Measurements from ENCODE around the gene FOXN3. TPM values are rescaled to one million over a fixed set of nuclear protein-coding genes. Genes with fewer than 3 reads are reported as not detected.

The FOXN3 gene
- total RNA-seq, 1 donor from 2014 or later = 106 TPM

GRCh38 chr14:89310211-89310610, 106.8 kb downstream of the FOXN3 start:
- DNase-seq (no peak), ATAC-seq (ENCODE audit: low read depth) (no peak)
- no peaks in the 10 kb centered on the region for H3K27me3 Mint-ChIP-seq
- TF ChIP-seq CTCF (IDR thresholded peaks at IDR 0.05) = no peak
- peak overlapping the region; percentile 86 for H3K27ac Mint-ChIP-seq
- no peaks in the 10 kb centered on the region for H3K9me3 Mint-ChIP-seq
- CTCF ChIA-PET = no interaction called here
- POLR2A ChIA-PET = no interaction called here
- H3K36me3 Mint-ChIP-seq (ENCODE audit: low read depth) = peaks cover 18% of the 10 kb centered on the region
- peaks cover 70% of the 10 kb centered on the region for H3K4me1 Mint-ChIP-seq
- intact Hi-C loops (cut with micrococcal nuclease) = no loop called here
- no peak overlapping the region for H3K4me3 Mint-ChIP-seq

GRCh38 chr14:89309670-89310177, 107.3 kb downstream of the FOXN3 start:
- DNase-seq (no peak), ATAC-seq (ENCODE audit: low read depth) (no peak)
- no peak for TF ChIP-seq CTCF (IDR thresholded peaks at IDR 0.05)
- Mint-ChIP-seq H3K4me3 (no peak overlapping the region), H3K36me3 (ENCODE audit: low read depth) (peaks cover 16% of the 10 kb centered on the region), H3K27me3 (no peaks in the 10 kb centered on the region), H3K9me3 (no peaks in the 10 kb centered on the region), H3K4me1 (peaks cover 70% of the 10 kb centered on the region), H3K27ac (peak overlapping the region; percentile 86)
- CTCF ChIA-PET = no interaction called here
- intact Hi-C loops (cut with micrococcal nuclease) = loop anchor here (5.0 to 10.0 kb wide), 3 partner anchors 413 to 945 kb away; partner anchors contain the start of genes PSMC1 and TTC8
- POLR2A ChIA-PET = no interaction called here

GRCh38 chr14:89308232-89308959, 108.6 kb downstream of the FOXN3 start:
- POLR2A ChIA-PET = interaction anchor here (0.5 to 1.9 kb wide), 9 partner anchors 9 to 131 kb away, joined by 3 to 12 read pairs (median 4); no protein-coding TSS in a partner anchor
- TF ChIP-seq CTCF (IDR thresholded peaks at IDR 0.05) = no peak
- intact Hi-C loops (cut with micrococcal nuclease) = loop anchor here (5.0 to 10.0 kb wide), 3 partner anchors 414 to 946 kb away; partner anchors contain the start of genes PSMC1 and TTC8
- peak overlapping the region; percentile 86 for H3K27ac Mint-ChIP-seq
- CTCF ChIA-PET = interaction anchor here (0.5 to 1.4 kb wide), 6 partner anchors 9 to 459 kb away, joined by 3 to 5 read pairs (median 4); no protein-coding TSS in a partner anchor
- peaks cover 11% of the 10 kb centered on the region for H3K36me3 Mint-ChIP-seq (ENCODE audit: low read depth)
- H3K27me3 Mint-ChIP-seq = no peaks in the 10 kb centered on the region
- H3K4me3 Mint-ChIP-seq = peak overlapping the region; percentile 44
- no peaks in the 10 kb centered on the region for H3K9me3 Mint-ChIP-seq
- ATAC-seq (ENCODE audit: low read depth) (peak; percentile 50), DNase-seq (peak; percentile 25)
- peaks cover 74% of the 10 kb centered on the region for H3K4me1 Mint-ChIP-seq

GRCh38 chr14:89307409-89307808, 109.6 kb downstream of the FOXN3 start:
- ATAC-seq (ENCODE audit: low read depth) = no peak
- CTCF ChIA-PET = interaction anchor here (0.7 to 5.8 kb wide), 2 partner anchors 29 to 66 kb away, joined by 3 to 30 read pairs; no protein-coding TSS in a partner anchor
- Mint-ChIP-seq H3K9me3 (no peaks in the 10 kb centered on the region), H3K27ac (peak overlapping the region; percentile 86), H3K4me1 (peaks cover 84% of the 10 kb centered on the region), H3K4me3 (peak overlapping the region; percentile 32), H3K27me3 (no peaks in the 10 kb centered on the region), H3K36me3 (ENCODE audit: low read depth) (peaks cover 11% of the 10 kb centered on the region)
- no peak for DNase-seq
- no peak for TF ChIP-seq CTCF (IDR thresholded peaks at IDR 0.05)
- POLR2A ChIA-PET = interaction anchor here (0.7 to 5.3 kb wide), 6 partner anchors 10 to 413 kb away, joined by 3 to 43 read pairs (median 4); no protein-coding TSS in a partner anchor
- intact Hi-C loops (cut with micrococcal nuclease) = loop anchor here (5.0 to 10.0 kb wide), 3 partner anchors 415 to 947 kb away; partner anchors contain the start of genes PSMC1 and TTC8

Measured in activated B cell treated with CpG ODN at 0.5 μM for 24 hours (primary cell).